Activated naive CD4-positive, alpha-beta T cell treated with anti-CD3 and anti-CD28 coated beads, Interleukin-2, amount 10 ng/mL, durations not matched to agents 7 days and 5 days (primary cell): Measurements from ENCODE around the gene IARS2.

ENCODE experiments used
- CTCF ChIA-PET: fragments of 350-600 bp; sonication (Branson Sonifier 250); formaldehyde crosslinking; loops from one replicate; lab custom pipeline; 2021; ENCODE audit warnings: antibody characterized with exemption; lab: Charles Lee
- DNase-seq: peaks from one replicate; pipeline ENCODE4 v3.0.0-alpha.2; 2020
- H3K27ac Mint-ChIP-seq: one replicate; pipeline ENCODE4 v1.8.0; 2021; ENCODE audit warnings: mild to moderate bottlenecking, moderate library complexity, mixed read lengths
- H3K27me3 Mint-ChIP-seq: one replicate; pipeline ENCODE4 v1.8.0; 2021; ENCODE audit warnings: mild to moderate bottlenecking, mixed read lengths
- H3K36me3 Mint-ChIP-seq: one replicate; pipeline ENCODE4 v1.8.0; 2021; ENCODE audit warnings: mixed read lengths
- H3K4me1 Mint-ChIP-seq: one replicate; pipeline ENCODE4 v1.8.0; 2021; ENCODE audit warnings: mixed read lengths
- H3K4me3 Mint-ChIP-seq: one replicate; pipeline ENCODE4 v1.8.0; 2021; ENCODE audit warnings: mild to moderate bottlenecking, moderate library complexity, mixed read lengths
- H3K9me3 Mint-ChIP-seq: one replicate; pipeline ENCODE4 v1.8.0; 2021; ENCODE audit warnings: mixed read lengths

The IARS2 gene

GRCh38 chr1:220094016-220094911, at the start of gene IARS2:
TSS of gene IARS2 (plus strand) at chr1:220094132. CDS start at chr1:220094217, 85 bp downstream.
- CTCF ChIA-PET, result interaction anchor here (1.1 kb wide), 1 partner anchor 19 kb away, joined by 5 read pairs; no protein-coding TSS in a partner anchor
- H3K27ac Mint-ChIP-seq, result no peak within 1 kb of the TSS
- peak; percentile 93 for DNase-seq

GRCh38 chr1:220044678-220045355, 49.1 kb upstream of the IARS2 start:
- H3K4me3 Mint-ChIP-seq, result peak overlapping the region; percentile 96
- CTCF ChIA-PET, result interaction anchor here (0.9 to 1.2 kb wide), 2 partner anchors 16 to 64 kb away, joined by 3 read pairs; no protein-coding TSS in a partner anchor
- DNase-seq, result no peak
- H3K9me3 Mint-ChIP-seq, result no peaks in the 10 kb centered on the region
- peaks cover 17% of the 10 kb centered on the region for H3K36me3 Mint-ChIP-seq
- H3K27ac Mint-ChIP-seq, result peak overlapping the region; percentile 98
- no peaks in the 10 kb centered on the region for H3K27me3 Mint-ChIP-seq
- peaks cover 55% of the 10 kb centered on the region for H3K4me1 Mint-ChIP-seq

More at GRCh38 chr1:220094016-220094911, at the start of gene IARS2:
- Mint-ChIP-seq H3K9me3 (no peaks in the 10 kb centered on the region), H3K36me3 (peaks cover 21% of the 10 kb centered on the region), H3K4me1 (peaks cover 37% of the 10 kb centered on the region), H3K4me3 (peak within 1 kb of the TSS; percentile 73), H3K27me3 (no peaks in the 10 kb centered on the region)

GRCh38 chr1:220045356-220046051, 48.4 kb upstream of the IARS2 start:
- Mint-ChIP-seq H3K4me3 (peak overlapping the region; percentile 96), H3K9me3 (no peaks in the 10 kb centered on the region), H3K27ac (peak overlapping the region; percentile 98), H3K4me1 (peaks cover 55% of the 10 kb centered on the region), H3K36me3 (peaks cover 17% of the 10 kb centered on the region), H3K27me3 (no peaks in the 10 kb centered on the region)
- DNase-seq, result no peak
- CTCF ChIA-PET, result interaction anchor here (0.5 to 1.2 kb wide), 2 partner anchors 14 to 17 kb away, joined by 3 to 6 read pairs; no protein-coding TSS in a partner anchor

- Mint-ChIP-seq H3K4me3 (peak within 1 kb of the TSS; percentile 96), H3K27ac (peak within 1 kb of the TSS; percentile 98), H3K27me3 (no peaks in the 10 kb centered on the region), H3K4me1 (peaks cover 54% of the 10 kb centered on the region), H3K36me3 (peaks cover 16% of the 10 kb centered on the region), H3K9me3 (no peaks in the 10 kb centered on the region)
- DNase-seq, result peak; percentile 95
- CTCF ChIA-PET, result interaction anchor here (0.5 to 0.6 kb wide), 2 partner anchors 15 to 25 kb away, joined by 3 to 6 read pairs; no protein-coding TSS in a partner anchor
These were observed 47.6 kb upstream of the IARS2 start, which contains the start of gene EPRS1 for GRCh38 chr1:220046052-220046930. TSS of gene EPRS1 (minus strand) at chr1:220046505. CDS start at chr1:220046388, 117 bp downstream.

GRCh38 chr1:220056374-220056773, 37.6 kb upstream of the IARS2 start:
- Mint-ChIP-seq H3K36me3 (peaks cover 13% of the 10 kb centered on the region), H3K27me3 (no peaks in the 10 kb centered on the region), H3K4me3 (no peak overlapping the region), H3K27ac (peak overlapping the region; percentile 24), H3K4me1 (peaks cover 5% of the 10 kb centered on the region), H3K9me3 (no peaks in the 10 kb centered on the region)
- CTCF ChIA-PET, result no interaction called here
- no peak for DNase-seq

- H3K4me1 Mint-ChIP-seq, result peaks cover 5% of the 10 kb centered on the region
- DNase-seq, result no peak
- peaks cover 32% of the 10 kb centered on the region for H3K36me3 Mint-ChIP-seq
- no peaks in the 10 kb centered on the region for H3K9me3 Mint-ChIP-seq
- H3K4me3 Mint-ChIP-seq, result no peak overlapping the region
- CTCF ChIA-PET, result no interaction called here
- no peaks in the 10 kb centered on the region for H3K27me3 Mint-ChIP-seq
- no peak overlapping the region for H3K27ac Mint-ChIP-seq
These were observed 33.1 kb upstream of the IARS2 start for GRCh38 chr1:220060876-220061275.

- no peak overlapping the region for H3K4me3 Mint-ChIP-seq
- H3K4me1 Mint-ChIP-seq, result no peaks in the 10 kb centered on the region
- no peak for DNase-seq
- no peak overlapping the region for H3K27ac Mint-ChIP-seq
- CTCF ChIA-PET, result interaction anchor here (0.6 kb wide), 1 partner anchor 15 kb away, joined by 4 read pairs; no protein-coding TSS in a partner anchor
- no peaks in the 10 kb centered on the region for H3K9me3 Mint-ChIP-seq
- H3K27me3 Mint-ChIP-seq, result no peaks in the 10 kb centered on the region
- peaks cover 30% of the 10 kb centered on the region for H3K36me3 Mint-ChIP-seq
These were observed 31.3 kb upstream of the IARS2 start for GRCh38 chr1:220062629-220063028.

GRCh38 chr1:220067269-220068204, 26.4 kb upstream of the IARS2 start:
- Mint-ChIP-seq H3K9me3 (no peaks in the 10 kb centered on the region), H3K36me3 (peaks cover 32% of the 10 kb centered on the region), H3K4me1 (no peaks in the 10 kb centered on the region), H3K4me3 (no peak overlapping the region), H3K27ac (no peak overlapping the region), H3K27me3 (no peaks in the 10 kb centered on the region)
- no peak for DNase-seq
- CTCF ChIA-PET, result interaction anchor here (0.9 to 1.4 kb wide), 2 partner anchors 17 to 29 kb away, joined by 3 read pairs; no protein-coding TSS in a partner anchor

- Mint-ChIP-seq H3K9me3 (no peaks in the 10 kb centered on the region), H3K4me3 (no peak overlapping the region), H3K4me1 (no peaks in the 10 kb centered on the region), H3K27me3 (no peaks in the 10 kb centered on the region), H3K27ac (no peak overlapping the region), H3K36me3 (peaks cover 23% of the 10 kb centered on the region)
- CTCF ChIA-PET, result interaction anchor here (0.7 to 0.9 kb wide), 2 partner anchors 15 to 45 kb away, joined by 3 to 4 read pairs; no protein-coding TSS in a partner anchor
- no peak for DNase-seq
These were observed 16.8 kb upstream of the IARS2 start for GRCh38 chr1:220076861-220077762.

- no peak overlapping the region for H3K27ac Mint-ChIP-seq
- CTCF ChIA-PET, result interaction anchor here (0.7 to 0.9 kb wide), 2 partner anchors 15 to 46 kb away, joined by 3 to 4 read pairs; no protein-coding TSS in a partner anchor
- H3K4me1 Mint-ChIP-seq, result no peaks in the 10 kb centered on the region
- H3K36me3 Mint-ChIP-seq, result peaks cover 20% of the 10 kb centered on the region
- H3K9me3 Mint-ChIP-seq, result no peaks in the 10 kb centered on the region
- H3K27me3 Mint-ChIP-seq, result no peaks in the 10 kb centered on the region
- DNase-seq, result no peak
- no peak overlapping the region for H3K4me3 Mint-ChIP-seq
These were observed 16.0 kb upstream of the IARS2 start for GRCh38 chr1:220077887-220078286.

GRCh38 chr1:220084460-220084859, 9.5 kb upstream of the IARS2 start:
- Mint-ChIP-seq H3K27me3 (no peaks in the 10 kb centered on the region), H3K4me1 (peaks cover 7% of the 10 kb centered on the region), H3K36me3 (peaks cover 8% of the 10 kb centered on the region), H3K9me3 (no peaks in the 10 kb centered on the region), H3K27ac (no peak overlapping the region), H3K4me3 (no peak overlapping the region)
- DNase-seq, result no peak
- CTCF ChIA-PET, result interaction anchor here (1.2 to 1.5 kb wide), 2 partner anchors 17 to 72 kb away, joined by 3 to 4 read pairs; no protein-coding TSS in a partner anchor
